H9 (cell line): ENCODE measurements around the gene EHD4. TPM values are rescaled to one million over a fixed set of nuclear protein-coding genes. Genes with fewer than 3 reads are reported as not detected.

ENCODE experiments used
- DNase-seq: peaks from one replicate; pipeline ENCODE4 v3.0.0-alpha.2; 2017
- H2AFZ ChIP-seq: one replicate; pipeline ENCODE4 v1.6.1; 2013; ENCODE audit warnings: mild to moderate bottlenecking, low read length, control low read depth, moderate library complexity
- H2AK5ac ChIP-seq: 2 replicates; pipeline ENCODE4 v1.6.1; 2013; ENCODE audit warnings: low read length, control low read depth, mixed read lengths; ENCODE audit not compliant: insufficient read length
- H2BK120ac ChIP-seq: one replicate; pipeline ENCODE4 v1.6.1; 2013; ENCODE audit warnings: low read depth, mild to moderate bottlenecking, low read length, control low read depth, inconsistent platforms; ENCODE audit not compliant: poor library complexity, severe bottlenecking
- H2BK12ac ChIP-seq: 2 replicates; pipeline ENCODE4 v1.6.1; 2013; ENCODE audit warnings: low read length, control low read depth, mixed read lengths, low read depth; ENCODE audit not compliant: insufficient read length
- H2BK15ac ChIP-seq: 2 replicates; pipeline ENCODE4 v1.6.1; 2013; ENCODE audit warnings: low read depth, low read length, control low read depth
- H2BK20ac ChIP-seq: one replicate; pipeline ENCODE4 v1.6.1; 2013; ENCODE audit warnings: low read depth, mild to moderate bottlenecking, low read length, control low read depth, inconsistent platforms; ENCODE audit not compliant: poor library complexity, severe bottlenecking
- H2BK5ac ChIP-seq: 2 replicates; pipeline ENCODE4 v1.6.1; 2013; ENCODE audit warnings: low read length, control low read depth, mixed read lengths; ENCODE audit not compliant: insufficient read length
- H3K14ac ChIP-seq: 2 replicates; pipeline ENCODE4 v1.6.1; 2013; ENCODE audit warnings: low read length, control low read depth; ENCODE audit not compliant: insufficient read depth
- H3K18ac ChIP-seq: 2 replicates; pipeline ENCODE4 v1.6.1; 2013; ENCODE audit warnings: low read depth, mild to moderate bottlenecking, mixed read lengths, low read length, control low read depth; ENCODE audit not compliant: insufficient read length
- H3K23ac ChIP-seq: 2 replicates; pipeline ENCODE4 v1.6.1; 2013; ENCODE audit warnings: low read length, control low read depth, mixed read lengths, low read depth; ENCODE audit not compliant: insufficient read length
- H3K23me2 ChIP-seq: 2 replicates; pipeline ENCODE4 v1.6.1; 2013; ENCODE audit warnings: low read depth, mild to moderate bottlenecking, mixed read lengths, low read length, control low read depth; ENCODE audit not compliant: insufficient read length, poor library complexity, severe bottlenecking
- H3K27ac ChIP-seq: 2 replicates; pipeline ENCODE4 v1.5.1; 2013; ENCODE audit warnings: low read length, control low read depth, mixed read lengths, low read depth; ENCODE audit not compliant: insufficient read length
- H3K27me3 ChIP-seq: 2 replicates; pipeline ENCODE4 v1.6.1; 2013; ENCODE audit warnings: low read length, control low read depth, inconsistent platforms; ENCODE audit not compliant: insufficient read depth
- H3K4ac ChIP-seq: 2 replicates; pipeline ENCODE4 v1.6.1; 2013; ENCODE audit warnings: low read depth, mild to moderate bottlenecking, control low read depth, inconsistent platforms, low read length, moderate library complexity
- H3K4me1 ChIP-seq: 2 replicates; pipeline ENCODE4 v1.6.1; 2013; ENCODE audit warnings: low read length, control low read depth, inconsistent platforms; ENCODE audit not compliant: insufficient read depth
- H3K4me2 ChIP-seq: 2 replicates; pipeline ENCODE4 v1.6.1; 2013; ENCODE audit warnings: low read length, control low read depth, mixed read lengths; ENCODE audit not compliant: insufficient read length, insufficient read depth
- H3K56ac ChIP-seq: 2 replicates; pipeline ENCODE4 v1.6.1; 2013; ENCODE audit warnings: low read depth, mild to moderate bottlenecking, mixed read lengths, low read length, control low read depth; ENCODE audit not compliant: insufficient read length
- H3K79me1 ChIP-seq: 2 replicates; pipeline ENCODE4 v1.6.1; 2013; ENCODE audit warnings: low read depth, mild to moderate bottlenecking, moderate library complexity, low read length, control low read depth, inconsistent platforms; ENCODE audit not compliant: insufficient read depth, poor library complexity, severe bottlenecking
- H3K79me2 ChIP-seq: 2 replicates; pipeline ENCODE4 v1.6.1; 2013; ENCODE audit warnings: low read length, control low read depth, inconsistent platforms; ENCODE audit not compliant: insufficient read depth
- H3K9ac ChIP-seq: 2 replicates; pipeline ENCODE4 v1.6.1; 2013; ENCODE audit warnings: low read length, control low read depth, mixed read lengths; ENCODE audit not compliant: insufficient read length; ENCODE audit errors: extremely low read depth
- H3K9me3 ChIP-seq: one replicate; pipeline ENCODE4 v1.6.1; 2013; ENCODE audit warnings: low read depth, low read length, inconsistent platforms; ENCODE audit not compliant: control insufficient read depth
- H3T11ph ChIP-seq: one replicate; pipeline ENCODE4 v1.6.1; 2013; ENCODE audit warnings: mild to moderate bottlenecking, low read length, control low read depth, inconsistent platforms
- H4K20me1 ChIP-seq: one replicate; pipeline ENCODE4 v1.6.1; 2013; ENCODE audit not compliant: control insufficient read depth, insufficient read length, insufficient read depth
- H4K5ac ChIP-seq: 2 replicates; pipeline ENCODE4 v1.6.1; 2013; ENCODE audit warnings: low read depth, mild to moderate bottlenecking, mixed read lengths, low read length, control low read depth; ENCODE audit not compliant: insufficient read length
- H4K8ac ChIP-seq: replicated peaks from 2 replicates; pipeline ENCODE4 v1.6.1; 2013; ENCODE audit warnings: low read length, control low read depth, mixed read lengths, low read depth; ENCODE audit not compliant: insufficient read length
- H4K91ac ChIP-seq: 2 replicates; pipeline ENCODE4 v1.6.1; 2013; ENCODE audit warnings: low read depth, mild to moderate bottlenecking, moderate library complexity, mixed read lengths, low read length, control low read depth; ENCODE audit not compliant: insufficient read length
- H3K27ac Mint-ChIP-seq, 3 experiments: 2 replicates in 2 of 3; 3 replicates in 1 of 3; pipeline ENCODE4 v1.8.0; 2020 to 2021; ENCODE audit warnings: mixed read lengths in 3 of 3, mild to moderate bottlenecking in 1 of 3, moderate library complexity in 1 of 3
- H3K27me3 Mint-ChIP-seq: 2 replicates; pipeline ENCODE4 v1.8.0; 2021; ENCODE audit warnings: low read depth, mild to moderate bottlenecking, moderate library complexity, mixed read lengths
- H3K36me3 Mint-ChIP-seq, 3 experiments: 2 replicates in 2 of 3; 3 replicates in 1 of 3; pipeline ENCODE4 v1.8.0; 2020 to 2021; ENCODE audit warnings: low read depth in 3 of 3, mixed read lengths in 3 of 3; ENCODE audit not compliant: insufficient read depth in 1 of 3
- H3K4me1 Mint-ChIP-seq, 2 experiments: 2 replicates each; pipeline ENCODE4 v1.8.0; 2020; ENCODE audit warnings: mixed read lengths in 2 of 2
- H3K4me3 Mint-ChIP-seq, 2 experiments: 2 replicates in 1 of 2; 3 replicates in 1 of 2; pipeline ENCODE4 v1.8.0; 2020 to 2021; ENCODE audit warnings: mild to moderate bottlenecking in 2 of 2, mixed read lengths in 2 of 2, moderate library complexity in 1 of 2
- H3K9me3 Mint-ChIP-seq, 2 experiments: 2 replicates in 1 of 2; 3 replicates in 1 of 2; pipeline ENCODE4 v1.8.0; 2020; ENCODE audit warnings: mild to moderate bottlenecking in 2 of 2, mixed read lengths in 2 of 2, moderate library complexity in 1 of 2
- CTCF ChIP-seq: fragments of 200-600 bp; sonication (generic); conservative IDR thresholded peaks from 3 replicates; pipeline ENCODE4 v1.8.0; 2021; ENCODE audit warnings: antibody characterized with exemption, mild to moderate bottlenecking
- WGBS: extraction: QIAGEN DNeasy Blood & Tissue Kit; methylation state at CpG from one replicate; pipeline ENCODE4 v1.1.7; 2013; ENCODE audit warnings: missing lambda C conversion rate, low lambda C conversion rate, mixed read lengths; ENCODE audit not compliant: insufficient read length; ENCODE audit errors: extremely low coverage; 5-methylcytosine and 5-hydroxymethylcytosine counted together
- total RNA-seq: library from RNA; stranded (reverse); gene quantifications from 2 replicates; pipeline ENCODE4 v1.2.1, GENCODE V29; 2021

EHD4 gene
- total RNA-seq, 1 experiment from 2014 or later, result 22.9 TPM

GRCh38 chr15:41970456-41970855 is 1.9 kb downstream of the EHD4 start:
- H3K27me3 Mint-ChIP-seq, result no peaks in the 10 kb centered on the region
- H3K4me1 ChIP-seq, result peaks cover 7% of the 10 kb centered on the region
- H2BK15ac ChIP-seq, result no peak overlapping the region
- no peak overlapping the region for H2AK5ac ChIP-seq
- no peaks in the 10 kb centered on the region for H3K9me3 ChIP-seq
- no peak overlapping the region for H2BK120ac ChIP-seq
- H3K56ac ChIP-seq, result no peak overlapping the region
- no peak for DNase-seq
- H4K91ac ChIP-seq, result no peak overlapping the region
- H2BK12ac ChIP-seq, result no peak overlapping the region
- no peak overlapping the region for H4K8ac ChIP-seq
- H3K36me3 Mint-ChIP-seq, result peaks cover 0 to 5% (median 4%) of the 10 kb centered on the region in 3 experiments; a peak in 5 of 7 replicates
- no peaks in the 10 kb centered on the region for H3K27me3 ChIP-seq
- no peak overlapping the region for H3K9ac ChIP-seq
- no peaks in the 10 kb centered on the region for H4K20me1 ChIP-seq
- no peak overlapping the region for H4K5ac ChIP-seq
- H3K79me1 ChIP-seq, result peaks cover 3% of the 10 kb centered on the region
- no peak overlapping the region for H2BK20ac ChIP-seq
- H3K4me1 Mint-ChIP-seq, result peaks cover 37 to 48% of the 10 kb centered on the region in 2 experiments
- WGBS, result no CpG with 5 or more reads among the region's 1 CpG
- peak overlapping the region; percentile 91 to 94 for H3K4me3 Mint-ChIP-seq
- H3K23me2 ChIP-seq, result peaks cover 4% of the 10 kb centered on the region
- H3K9me3 Mint-ChIP-seq, result no peaks in the 10 kb centered on the region
- peaks cover 17% of the 10 kb centered on the region; the same call in 1 of the 2 replicates for H3K79me2 ChIP-seq
- H3K18ac ChIP-seq, result no peak overlapping the region
- H2AFZ ChIP-seq, result no peak overlapping the region
- no peak overlapping the region for H3K4ac ChIP-seq
- peak overlapping the region; percentile 69 for H3K4me2 ChIP-seq
- no peak overlapping the region for H3K27ac ChIP-seq
- no peak overlapping the region; a peak in 2 of 7 replicates for H3K27ac Mint-ChIP-seq
- H2BK5ac ChIP-seq, result no peak overlapping the region
- H3K14ac ChIP-seq, result no peak overlapping the region
- TF ChIP-seq CTCF, result no peak
- H3K23ac ChIP-seq, result no peak overlapping the region
- H3T11ph ChIP-seq, result no peak overlapping the region
